ENCODE data around the gene TRIM67.

TRIM67 gene

DNA sequence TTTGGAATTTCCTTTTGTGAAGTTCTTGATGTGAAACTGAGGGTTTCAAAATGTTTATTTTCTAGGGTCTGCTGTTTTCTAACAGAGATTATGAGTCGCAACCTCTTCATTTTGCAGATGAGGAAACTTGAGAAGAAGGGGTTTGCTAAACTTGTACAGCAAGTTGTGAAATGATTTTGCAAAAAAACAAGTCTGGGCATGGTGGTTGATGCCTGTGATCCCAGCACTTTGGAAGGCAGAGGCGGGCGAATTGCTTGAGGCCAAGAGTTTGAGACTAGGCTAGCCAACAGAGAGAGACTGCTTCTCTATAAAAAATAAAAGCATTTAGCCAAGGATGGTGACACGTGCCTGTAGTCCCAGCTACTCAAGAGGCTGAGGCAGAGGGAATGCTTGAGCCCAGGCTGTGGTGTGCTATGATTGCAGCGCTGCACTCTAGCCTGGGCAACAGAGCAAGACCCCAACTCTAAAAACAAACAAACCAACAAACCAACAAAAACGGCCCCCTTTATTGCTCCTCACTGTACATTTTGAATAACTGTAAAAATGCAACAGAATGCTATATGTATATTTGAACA is 9.9 kb downstream of the TRIM67 start:
- Histone ChIP-seq H3K4me2 (ENCODE audit: low read depth, low read length, poor library complexity, severe bottlenecking) (no peak overlapping the region), H3K36me3 (ENCODE audit: low read length) (no peaks in the 10 kb centered on the region), H4K20me1 (ENCODE audit: low read depth, low read length) (no peaks in the 10 kb centered on the region), H3K27ac (ENCODE audit: low read depth, low read length) (no peak overlapping the region), H3K9ac (ENCODE audit: low read length) (no peak overlapping the region), H2AFZ (ENCODE audit: low read depth, low read length, severe bottlenecking) (no peak overlapping the region), H3K9me2 (replicated peaks; ENCODE audit: insufficient read depth, low read length) (no peaks in the 10 kb centered on the region), H3K4me3 (ENCODE audit: insufficient read depth, low read length, poor library complexity, severe bottlenecking) (no peak overlapping the region), H3K9me3 (ENCODE audit: insufficient read depth, low read length) (no peaks in the 10 kb centered on the region), H3F3A (ENCODE audit: insufficient read depth) (no peaks in the 10 kb centered on the region), H3K27me3 (ENCODE audit: low read length) (no peaks in the 10 kb centered on the region), H3K79me2 (ENCODE audit: insufficient read depth, low read length) (no peaks in the 10 kb centered on the region)
- TF ChIP-seq, protein P1, sequence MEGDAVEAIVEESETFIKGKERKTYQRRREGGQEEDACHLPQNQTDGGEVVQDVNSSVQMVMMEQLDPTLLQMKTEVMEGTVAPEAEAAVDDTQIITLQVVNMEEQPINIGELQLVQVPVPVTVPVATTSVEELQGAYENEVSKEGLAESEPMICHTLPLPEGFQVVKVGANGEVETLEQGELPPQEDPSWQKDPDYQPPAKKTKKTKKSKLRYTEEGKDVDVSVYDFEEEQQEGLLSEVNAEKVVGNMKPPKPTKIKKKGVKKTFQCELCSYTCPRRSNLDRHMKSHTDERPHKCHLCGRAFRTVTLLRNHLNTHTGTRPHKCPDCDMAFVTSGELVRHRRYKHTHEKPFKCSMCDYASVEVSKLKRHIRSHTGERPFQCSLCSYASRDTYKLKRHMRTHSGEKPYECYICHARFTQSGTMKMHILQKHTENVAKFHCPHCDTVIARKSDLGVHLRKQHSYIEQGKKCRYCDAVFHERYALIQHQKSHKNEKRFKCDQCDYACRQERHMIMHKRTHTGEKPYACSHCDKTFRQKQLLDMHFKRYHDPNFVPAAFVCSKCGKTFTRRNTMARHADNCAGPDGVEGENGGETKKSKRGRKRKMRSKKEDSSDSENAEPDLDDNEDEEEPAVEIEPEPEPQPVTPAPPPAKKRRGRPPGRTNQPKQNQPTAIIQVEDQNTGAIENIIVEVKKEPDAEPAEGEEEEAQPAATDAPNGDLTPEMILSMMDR (IDR thresholded peaks at IDR 0.05; ENCODE audit: insufficient read depth, low read length, poor library complexity, severe bottlenecking): no peak
- no peak for TF ChIP-seq EZH2phosphoT487 (conservative IDR thresholded peaks at IDR 0.05; ENCODE audit: low read length)

DNA sequence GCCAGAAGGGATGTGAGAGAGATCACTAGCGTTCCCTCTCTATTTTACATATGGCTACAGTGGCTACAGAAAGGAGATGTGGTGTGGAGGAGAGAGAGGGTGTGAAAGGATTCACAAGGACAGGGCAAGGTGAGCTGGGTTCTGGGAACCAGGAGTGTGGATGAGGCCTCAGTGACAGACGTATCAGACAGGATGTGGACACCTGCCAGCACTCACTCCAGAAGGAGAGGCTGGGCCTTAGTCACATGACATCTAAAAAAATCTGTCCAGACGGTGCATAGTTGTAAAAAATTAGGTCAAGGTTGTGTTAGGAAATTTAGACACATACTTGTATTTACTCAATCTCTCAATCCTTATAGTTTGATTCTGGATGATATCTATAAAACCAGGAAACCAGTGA is 10.6 kb downstream of the TRIM67 start:
- H3K27ac ChIP-seq (ENCODE audit: low read depth, low read length): no peak overlapping the region
- no peak overlapping the region for H2AFZ ChIP-seq (ENCODE audit: low read depth, low read length, severe bottlenecking)
- no peaks in the 10 kb centered on the region for H3K79me2 ChIP-seq (ENCODE audit: insufficient read depth, low read length)
- H3K9me3 ChIP-seq (ENCODE audit: insufficient read depth, low read length): no peaks in the 10 kb centered on the region
- H3K9ac ChIP-seq (ENCODE audit: low read length): no peak overlapping the region
- H3K27me3 ChIP-seq (ENCODE audit: low read length): no peaks in the 10 kb centered on the region
- H3K36me3 ChIP-seq (ENCODE audit: low read length): no peaks in the 10 kb centered on the region
- H3K9me2 ChIP-seq (replicated peaks; ENCODE audit: insufficient read depth, low read length): no peaks in the 10 kb centered on the region
- no peaks in the 10 kb centered on the region for H4K20me1 ChIP-seq (ENCODE audit: low read depth, low read length)
- no peak overlapping the region for H3K4me3 ChIP-seq (ENCODE audit: insufficient read depth, low read length, poor library complexity, severe bottlenecking)
- no peak overlapping the region for H3K4me2 ChIP-seq (ENCODE audit: low read depth, low read length, poor library complexity, severe bottlenecking)
- no peaks in the 10 kb centered on the region for H3F3A ChIP-seq (ENCODE audit: insufficient read depth)
- TF ChIP-seq, protein P1 (IDR thresholded peaks at IDR 0.05; ENCODE audit: insufficient read depth, low read length, poor library complexity, severe bottlenecking): no peak
- TF ChIP-seq EZH2phosphoT487 (conservative IDR thresholded peaks at IDR 0.05; ENCODE audit: low read length): no peak

DNA sequence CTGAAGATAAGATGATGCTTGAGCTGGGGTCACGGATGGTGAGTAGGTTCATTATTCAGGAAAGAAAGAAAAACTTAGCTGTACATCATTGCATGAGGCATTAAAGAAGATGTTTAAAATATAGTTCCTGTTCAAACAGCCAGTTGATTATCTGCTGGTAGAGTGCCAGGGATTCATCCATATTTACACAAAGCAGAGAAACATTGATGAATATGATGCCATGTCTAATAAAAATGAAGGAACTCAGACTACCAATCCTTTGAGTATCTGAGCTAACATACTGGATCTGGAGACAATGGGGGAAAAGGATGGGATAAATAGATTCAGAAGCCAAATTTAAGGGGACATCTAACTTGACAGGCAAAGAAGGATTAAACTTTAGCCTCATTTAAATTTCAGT is 14.6 kb downstream of the TRIM67 start:
- H3K9me2 ChIP-seq (replicated peaks; ENCODE audit: insufficient read depth, low read length): no peaks in the 10 kb centered on the region
- no peak overlapping the region for H3K27ac ChIP-seq (ENCODE audit: low read depth, low read length)
- no peaks in the 10 kb centered on the region for H3K79me2 ChIP-seq (ENCODE audit: insufficient read depth, low read length)
- no peaks in the 10 kb centered on the region for H4K20me1 ChIP-seq (ENCODE audit: low read depth, low read length)
- no peaks in the 10 kb centered on the region; the same call in 1 of the 2 replicates for H3K27me3 ChIP-seq (ENCODE audit: low read length)
- TF ChIP-seq, protein P1 (IDR thresholded peaks at IDR 0.05; ENCODE audit: insufficient read depth, low read length, poor library complexity, severe bottlenecking): no peak
- no peak for TF ChIP-seq EZH2phosphoT487 (conservative IDR thresholded peaks at IDR 0.05; ENCODE audit: low read length)
- H3K9ac ChIP-seq (ENCODE audit: low read length): no peak overlapping the region
- no peak overlapping the region for H2AFZ ChIP-seq (ENCODE audit: low read depth, low read length, severe bottlenecking)
- H3K9me3 ChIP-seq (ENCODE audit: insufficient read depth, low read length): no peaks in the 10 kb centered on the region
- no peak overlapping the region for H3K4me3 ChIP-seq (ENCODE audit: insufficient read depth, low read length, poor library complexity, severe bottlenecking)
- no peak overlapping the region for H3K4me2 ChIP-seq (ENCODE audit: low read depth, low read length, poor library complexity, severe bottlenecking)
- no peaks in the 10 kb centered on the region for H3F3A ChIP-seq (ENCODE audit: insufficient read depth)
- H3K36me3 ChIP-seq (ENCODE audit: low read length): no peaks in the 10 kb centered on the region
